HG03139 (cell line): Measurements from ENCODE around the gene FSTL4.
"Not testable (repeated sequence)": the region's sequence is repeated elsewhere in the genome, so short reads cannot be mapped to it uniquely, and the experiment has no call there.

ENCODE experiments used
- ATAC-seq: cut with Tn5 transposase; IDR thresholded peaks from one replicate; pipeline ENCODE4 v1.9.1; 2021; ENCODE audit not compliant: unreplicated experiment

FSTL4 gene

DNA sequence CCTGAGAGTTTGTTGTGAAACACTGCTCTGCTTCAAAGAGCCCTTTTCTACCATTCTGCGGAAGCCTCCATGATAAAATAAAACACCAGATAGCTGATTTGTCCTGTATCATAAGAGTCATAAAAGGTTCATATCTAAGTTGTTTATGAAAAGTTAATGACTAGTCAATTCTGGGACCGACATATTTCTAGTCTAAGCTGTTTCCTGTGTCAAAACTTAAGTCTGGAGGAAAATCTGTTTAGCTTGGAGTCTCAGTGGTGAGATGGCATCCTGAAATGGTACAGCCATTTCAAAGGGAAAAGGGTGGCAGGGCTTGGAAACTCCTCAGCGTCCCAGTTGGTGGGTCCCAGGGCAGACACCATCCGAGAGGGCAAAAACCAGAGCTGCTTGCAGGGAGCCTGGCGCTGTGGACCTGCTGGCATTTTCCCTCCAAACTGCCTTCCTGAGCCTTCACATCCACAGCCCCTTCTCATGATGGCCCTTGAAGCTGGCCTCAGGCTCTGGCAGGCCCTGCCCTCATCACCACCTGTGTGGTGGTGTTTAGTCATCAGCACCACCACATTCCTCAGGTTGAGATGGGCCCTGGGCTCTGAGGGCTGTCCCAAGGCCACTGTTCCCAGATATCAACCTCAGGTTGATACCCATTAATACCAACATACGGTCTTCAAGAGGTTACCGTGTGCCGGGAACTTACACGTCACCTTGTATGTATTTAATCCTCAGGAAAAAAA, 376.5 kb downstream of the FSTL4 start:
- no peak for ATAC-seq

DNA sequence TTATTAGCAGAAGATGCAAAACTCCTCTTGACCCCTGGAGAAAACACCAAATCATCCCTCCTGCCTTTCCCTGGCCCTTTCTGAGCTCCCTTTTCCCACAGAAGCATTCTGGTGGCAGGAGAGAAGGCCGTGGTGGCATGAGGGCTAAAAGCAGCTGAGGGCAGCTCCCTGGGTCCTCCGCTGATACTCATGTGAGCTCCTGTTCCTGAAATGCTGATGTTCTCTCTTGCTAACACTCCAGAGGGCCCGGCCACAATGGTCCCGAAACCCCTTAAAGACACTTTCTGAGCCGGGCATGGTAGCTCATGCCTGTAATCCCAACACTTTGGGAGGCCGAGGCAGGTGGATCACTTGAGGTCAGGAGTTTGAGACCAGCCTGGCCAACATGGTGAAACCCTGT, 377.4 kb downstream of the FSTL4 start:
- no peak for ATAC-seq

DNA sequence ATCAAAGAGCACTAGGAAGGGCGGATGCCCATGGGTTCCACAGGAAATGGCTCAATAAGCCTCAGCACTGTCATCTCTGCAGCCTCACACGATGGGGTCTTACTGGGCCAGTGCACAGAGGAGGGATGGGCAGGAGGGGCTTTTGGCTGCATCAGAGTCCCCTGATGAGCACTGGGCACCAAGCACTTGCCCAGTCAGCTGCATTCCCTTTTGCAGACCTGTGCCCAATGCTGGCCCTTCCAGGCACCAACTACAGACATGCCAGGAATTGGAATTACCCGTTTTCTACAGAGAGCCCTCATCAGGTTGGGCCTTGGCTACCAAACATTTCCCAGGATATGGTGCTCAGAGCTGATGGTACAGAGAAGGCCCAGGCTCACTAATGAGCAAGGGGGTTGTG, 378.1 kb downstream of the FSTL4 start:
- no peak for ATAC-seq

DNA sequence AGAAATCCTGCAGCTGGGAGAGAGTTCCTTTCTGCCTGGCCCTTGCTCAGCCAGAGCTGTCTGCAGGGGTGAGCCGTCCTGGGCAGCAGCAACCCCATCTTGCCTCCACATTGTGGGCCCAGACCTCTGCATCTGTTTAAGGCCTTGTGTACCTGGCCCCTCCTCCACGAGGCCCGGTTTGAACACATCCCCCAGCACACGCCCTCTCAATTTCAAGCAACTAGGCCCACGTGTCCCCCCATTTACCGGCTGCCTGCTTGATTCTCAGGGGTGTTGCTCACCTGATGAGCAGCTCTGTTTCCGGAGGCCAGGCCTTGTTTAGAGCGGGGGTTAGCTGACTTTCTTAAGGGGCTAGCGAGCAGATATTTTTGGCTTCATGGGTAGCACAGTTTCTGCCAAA, 378.7 kb downstream of the FSTL4 start:
- no peak for ATAC-seq

DNA sequence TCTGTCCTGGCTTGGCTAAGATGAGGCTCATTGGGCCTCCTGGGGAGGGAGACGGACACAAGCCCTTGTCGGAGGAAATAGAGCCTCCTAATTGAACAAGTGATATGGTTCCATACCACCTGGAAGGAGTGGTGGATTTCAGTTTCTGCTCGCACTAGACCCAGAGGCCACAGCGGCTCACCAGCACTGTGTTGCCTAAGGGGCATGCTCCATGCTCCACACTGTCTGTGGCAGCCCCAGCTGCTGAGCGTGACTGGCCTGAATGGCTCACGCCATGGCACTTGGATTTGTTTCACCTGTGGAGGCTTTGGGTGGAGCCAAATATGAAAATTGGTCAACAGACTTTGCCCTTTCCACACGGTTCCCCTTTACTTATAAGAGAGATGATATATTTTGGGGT, 379.4 kb downstream of the FSTL4 start:
- ATAC-seq: no peak

DNA sequence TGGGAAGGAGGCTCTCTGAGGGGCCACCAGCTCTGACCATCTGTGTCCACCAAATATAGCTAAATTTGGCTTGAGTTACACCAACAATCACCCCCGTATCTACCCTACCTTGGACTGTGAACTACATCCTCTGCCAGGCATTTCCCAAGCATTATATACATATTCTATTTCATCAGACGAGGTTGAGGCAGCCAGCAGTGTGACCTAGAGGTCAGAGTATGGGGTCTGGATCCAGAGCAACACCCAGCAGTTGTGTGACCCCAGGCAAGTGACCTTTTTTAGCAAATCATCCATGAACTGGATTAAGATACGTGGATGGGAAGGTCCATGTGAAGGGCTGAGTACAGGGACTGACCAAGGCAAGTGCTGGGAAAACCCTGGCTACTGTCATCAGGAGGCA, 379.9 kb downstream of the FSTL4 start:
- no peak for ATAC-seq

DNA sequence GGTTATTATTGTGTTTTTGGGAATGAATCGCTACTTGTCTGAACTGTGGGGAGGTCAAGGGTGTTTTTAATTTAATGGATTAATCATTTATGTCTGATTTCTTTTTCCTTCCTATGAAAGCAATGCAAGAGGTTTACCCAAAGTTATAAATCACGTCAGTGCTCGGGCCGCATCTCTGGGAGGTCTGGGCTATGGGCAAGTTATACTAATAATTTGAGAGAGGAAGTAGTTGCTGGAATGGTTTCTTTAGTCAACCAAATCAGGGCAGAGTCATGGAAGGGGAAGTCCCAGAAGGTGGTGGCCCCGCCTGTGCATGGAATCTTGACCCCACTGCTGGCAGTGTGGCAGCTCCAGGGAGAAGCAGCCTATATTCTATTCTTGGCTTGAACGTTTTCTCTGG, 380.3 kb downstream of the FSTL4 start:
- ATAC-seq: no peak

DNA sequence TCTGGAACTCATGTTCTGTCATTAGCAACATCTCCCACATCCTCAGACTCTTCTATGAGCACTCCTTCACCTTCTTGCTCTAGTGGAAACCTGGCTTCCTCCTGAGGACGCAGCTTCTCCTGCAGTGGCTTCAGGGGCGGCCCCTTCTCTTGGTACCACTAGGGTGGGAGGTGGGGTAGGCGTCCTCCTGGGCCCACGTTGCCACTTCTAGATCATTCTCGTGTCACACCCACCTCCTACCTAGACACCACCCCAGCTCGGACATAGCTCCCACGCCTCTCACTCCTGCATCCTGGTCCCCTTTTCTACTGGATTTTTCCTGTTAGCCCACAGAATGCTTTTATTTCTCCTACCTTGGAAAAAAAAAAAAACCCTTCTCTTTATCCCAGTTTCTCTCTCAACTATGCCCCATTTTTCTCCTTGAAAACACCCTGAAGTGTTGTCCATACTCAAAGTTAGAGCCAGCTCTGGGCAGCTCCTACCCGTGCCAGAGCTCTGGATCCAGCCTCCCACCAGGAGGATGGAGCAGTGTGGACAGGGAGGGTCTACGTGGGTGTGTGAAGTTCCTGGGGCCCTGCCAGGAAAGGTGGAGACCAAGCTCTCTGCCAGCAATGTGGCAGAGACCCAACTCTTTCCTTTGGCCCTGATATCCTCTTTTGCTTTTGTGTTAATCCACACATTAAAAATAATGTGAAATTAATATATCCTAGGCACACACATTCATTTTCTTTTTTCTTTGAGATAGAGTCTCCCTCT, 381.3 kb downstream of the FSTL4 start:
- ATAC-seq: no peak

DNA sequence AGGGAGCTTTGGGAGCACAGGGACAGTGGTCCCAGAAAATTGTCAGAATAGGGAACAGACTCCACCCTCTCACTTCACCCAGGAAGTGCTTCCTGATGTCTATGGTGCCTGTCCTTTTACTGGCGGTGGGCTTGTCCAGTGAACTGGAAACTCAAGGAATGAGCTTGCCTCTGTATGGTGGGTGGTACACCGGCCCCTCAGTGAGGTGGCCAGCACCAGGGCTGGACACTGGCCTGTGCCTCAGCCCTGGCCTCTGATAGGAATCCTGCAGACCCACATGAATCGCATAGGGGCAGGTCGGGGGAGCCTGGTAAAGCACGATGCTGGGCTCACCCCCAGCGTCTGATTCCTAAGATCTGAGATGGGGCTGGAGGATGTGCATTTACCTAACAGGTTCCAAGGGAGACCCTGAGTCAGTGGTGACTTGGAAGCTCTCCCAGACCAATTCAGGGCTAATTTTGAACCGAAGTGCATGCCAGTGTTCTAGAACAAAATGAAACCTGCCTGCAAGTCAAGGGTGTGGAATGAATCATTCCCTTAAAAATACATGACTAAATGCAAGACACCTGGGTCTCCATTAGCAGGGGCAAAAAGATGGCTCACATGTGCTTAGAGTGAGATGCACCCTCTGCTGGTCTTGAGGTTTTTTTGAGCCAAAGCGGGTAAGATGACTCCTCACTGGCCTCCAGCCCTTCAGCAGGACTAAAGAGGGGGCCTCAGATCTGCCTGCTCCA, 382.2 kb downstream of the FSTL4 start:
- ATAC-seq: no peak

DNA sequence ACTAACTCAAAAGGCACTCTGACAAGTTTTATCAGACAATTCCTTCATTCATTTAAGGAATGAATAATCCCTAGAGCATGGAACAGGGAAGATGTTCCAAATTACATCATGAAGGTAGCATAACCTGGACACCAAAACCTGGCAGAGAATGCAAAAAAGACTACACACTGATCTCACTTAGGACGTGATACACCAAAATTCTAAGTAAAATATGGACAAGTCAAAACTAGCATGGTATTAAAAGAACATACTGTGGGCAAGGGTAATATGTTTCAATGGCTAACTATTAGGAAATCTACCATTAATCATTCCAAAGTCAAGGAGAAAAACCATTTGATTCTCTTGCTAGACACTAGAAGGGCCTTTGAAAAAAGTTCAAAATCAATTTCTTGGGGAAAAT, 384.0 kb downstream of the FSTL4 start:
- no peak for ATAC-seq

DNA sequence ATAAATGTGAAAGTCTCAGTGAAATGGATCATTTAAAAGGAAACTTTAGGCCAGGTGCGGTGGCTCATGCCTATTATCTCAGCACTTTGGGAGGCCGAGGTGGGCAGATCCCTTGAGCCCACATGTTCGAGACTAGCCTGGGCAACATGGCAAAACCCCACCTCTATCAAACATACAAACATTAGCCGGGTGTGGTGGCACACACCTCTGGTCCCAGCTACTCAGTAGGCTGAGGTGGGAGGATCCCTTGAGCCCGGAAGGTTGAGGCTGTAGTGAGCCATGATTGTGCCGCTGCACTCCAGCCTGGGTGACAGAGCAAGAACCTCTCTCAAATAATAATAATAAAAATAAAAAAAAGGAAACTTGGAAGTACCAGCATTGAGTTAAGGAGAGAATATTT, 384.4 kb downstream of the FSTL4 start:
- ATAC-seq: no peak

DNA sequence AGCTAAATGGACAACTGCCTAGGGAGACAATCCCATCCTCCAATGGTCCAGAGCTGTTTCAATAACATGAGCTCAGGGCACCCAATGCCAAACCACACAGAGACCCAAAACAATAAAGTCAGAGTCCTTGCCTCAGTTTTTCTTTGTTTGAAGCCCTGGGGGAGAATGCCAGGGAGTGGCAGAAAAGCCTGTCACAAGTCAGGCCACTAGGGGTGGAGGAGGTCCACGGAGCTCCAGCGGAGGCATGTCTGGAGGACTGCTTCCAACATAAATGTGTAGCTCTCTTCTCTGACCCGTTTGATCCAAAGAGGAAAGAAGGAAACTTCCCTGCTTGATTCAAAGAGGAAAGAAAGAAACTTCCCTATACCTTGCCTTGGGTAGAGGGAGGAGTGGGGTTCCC, 385.3 kb downstream of the FSTL4 start:
- ATAC-seq: no peak

DNA sequence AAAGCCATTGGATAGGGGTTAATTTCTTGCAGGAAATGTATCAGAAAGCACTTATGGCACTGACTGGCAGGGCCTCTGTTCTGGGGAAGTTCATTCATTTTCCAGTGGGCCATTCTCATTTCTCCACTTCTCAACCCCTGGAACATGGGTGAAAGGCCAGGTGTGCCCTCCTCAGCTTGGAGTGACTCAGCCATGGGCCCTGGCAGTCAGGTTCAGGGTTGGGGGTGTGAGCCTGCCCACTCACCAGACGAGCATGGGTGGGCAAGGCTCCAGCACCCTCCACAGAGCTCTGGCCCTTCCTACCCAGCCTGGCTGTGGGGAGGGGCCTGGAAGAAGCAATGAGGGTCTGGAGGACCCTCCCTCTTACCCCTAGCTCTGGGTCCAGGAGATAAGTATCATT, 386.2 kb downstream of the FSTL4 start:
- no peak for ATAC-seq

DNA sequence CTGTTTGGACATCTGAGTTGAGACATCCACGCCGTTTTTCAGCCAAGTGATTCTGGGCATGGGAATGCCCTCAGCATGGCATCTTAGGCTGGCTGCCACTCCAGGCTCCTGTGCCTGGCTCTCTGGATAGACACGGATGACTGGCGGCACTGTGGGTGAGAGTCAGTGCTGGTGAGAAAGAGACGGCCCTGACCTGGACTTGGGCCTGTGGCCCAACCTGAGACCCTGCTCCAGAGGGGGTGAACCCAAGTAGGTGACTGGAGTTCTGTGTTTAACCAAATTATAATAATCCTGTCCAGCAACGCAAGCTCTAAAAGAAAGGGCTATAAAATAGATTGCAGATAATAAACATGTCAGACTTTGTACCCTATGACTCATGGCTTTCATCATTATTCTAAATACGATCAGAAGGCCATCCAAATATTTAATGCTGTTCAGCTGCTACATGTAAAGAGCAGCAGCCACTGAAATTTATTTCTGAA, 386.6 kb downstream of the FSTL4 start:
- ATAC-seq: no peak

DNA sequence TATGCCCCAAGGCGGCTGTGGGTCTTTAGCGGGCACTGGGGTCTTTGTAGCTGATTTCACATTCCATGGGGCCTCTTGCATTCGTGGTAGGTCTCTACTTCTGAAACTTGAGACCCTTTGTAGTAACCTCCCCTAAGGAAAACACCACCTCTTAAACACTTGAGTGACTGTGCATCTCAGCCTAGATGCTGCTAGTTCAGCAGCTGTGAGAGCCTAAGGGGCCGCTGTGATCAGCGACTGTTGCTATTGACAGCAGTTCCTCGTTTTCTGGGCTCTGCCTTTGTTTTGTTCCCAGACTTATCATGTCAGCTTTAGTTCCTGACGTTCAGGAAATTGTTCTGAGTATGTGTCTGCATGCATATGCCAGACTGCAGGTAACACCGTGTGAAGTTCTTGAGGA, 389.4 kb downstream of the FSTL4 start:
- no peak for ATAC-seq

DNA sequence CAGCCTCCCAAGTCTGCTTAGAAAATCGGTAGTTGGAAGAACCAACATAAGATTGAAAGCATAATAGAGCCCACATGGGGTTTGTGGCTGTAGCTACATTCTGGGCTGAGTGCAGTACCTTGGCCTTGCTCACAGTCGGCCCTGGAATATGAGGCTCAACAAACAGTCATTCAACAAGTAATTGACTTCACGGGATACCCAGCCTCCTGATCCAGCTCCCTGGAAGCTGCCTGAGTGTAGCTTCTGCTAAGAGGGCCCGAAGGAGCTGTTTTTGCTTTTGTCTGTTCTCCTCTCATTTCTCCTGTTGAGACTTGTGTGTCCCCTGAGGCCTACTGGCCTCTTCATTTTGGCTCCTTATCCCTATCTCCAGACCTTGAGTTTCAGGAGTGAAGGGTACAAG, 389.8 kb downstream of the FSTL4 start:
- ATAC-seq: no peak

DNA sequence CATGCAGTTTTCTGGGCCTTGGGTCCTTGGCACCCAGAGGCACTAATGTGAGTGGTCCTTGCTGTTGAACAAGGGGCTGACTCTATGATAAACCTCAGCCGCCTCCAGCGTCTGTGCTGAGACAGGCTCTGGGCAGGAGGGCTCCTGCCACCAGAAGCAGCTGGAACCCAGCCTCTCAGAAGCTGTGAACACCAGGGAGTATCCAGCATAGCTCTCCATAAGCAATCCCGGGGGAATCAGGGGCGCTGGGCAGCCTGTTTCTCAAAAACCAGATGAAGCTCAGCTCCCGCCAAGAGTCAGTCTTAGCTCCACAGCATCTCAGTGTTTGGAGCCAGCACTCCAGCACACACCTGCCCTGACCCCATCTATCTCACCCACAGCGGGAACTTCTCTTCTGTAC, 390.3 kb downstream of the FSTL4 start:
- ATAC-seq: no peak

DNA sequence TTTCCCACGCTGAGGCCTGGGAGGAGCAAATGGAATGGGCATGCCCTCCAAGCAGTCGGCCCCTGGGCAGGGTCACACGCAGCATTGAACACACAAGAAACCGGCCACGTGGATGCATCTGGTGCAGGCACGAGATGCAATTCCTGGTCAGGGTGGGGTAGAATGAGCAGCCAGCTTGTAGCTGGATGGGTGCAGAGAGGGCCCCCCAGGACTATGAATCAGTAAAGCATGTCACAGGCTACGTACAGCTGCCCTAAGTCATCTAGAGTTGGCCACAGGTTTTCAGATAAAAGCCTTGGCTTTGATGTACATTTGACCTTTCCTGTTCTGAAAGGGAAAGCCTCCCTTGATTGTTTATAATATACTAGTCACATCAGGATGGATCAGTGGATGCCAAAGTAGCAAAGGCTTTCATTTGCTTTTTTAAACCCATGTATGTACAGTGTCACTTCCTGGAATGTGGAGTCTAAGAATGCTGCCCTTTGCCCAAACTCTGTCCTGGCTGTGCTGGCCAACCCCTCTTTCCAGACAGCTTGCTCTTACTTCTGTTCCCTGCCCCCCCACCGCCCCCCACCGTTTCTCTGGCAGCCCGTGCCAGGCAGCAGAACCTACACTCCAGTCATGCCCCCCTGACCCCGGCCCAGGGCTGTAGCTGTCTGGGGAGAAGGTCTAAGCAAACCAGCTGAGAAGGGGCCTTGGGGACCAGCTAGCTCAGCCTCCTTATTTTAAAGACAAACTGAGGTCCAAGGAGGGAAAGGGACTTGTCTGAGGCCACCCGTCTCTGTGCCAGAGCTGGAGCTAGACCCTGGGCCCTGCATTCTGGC, 391.3 kb downstream of the FSTL4 start:
- no peak for ATAC-seq

DNA sequence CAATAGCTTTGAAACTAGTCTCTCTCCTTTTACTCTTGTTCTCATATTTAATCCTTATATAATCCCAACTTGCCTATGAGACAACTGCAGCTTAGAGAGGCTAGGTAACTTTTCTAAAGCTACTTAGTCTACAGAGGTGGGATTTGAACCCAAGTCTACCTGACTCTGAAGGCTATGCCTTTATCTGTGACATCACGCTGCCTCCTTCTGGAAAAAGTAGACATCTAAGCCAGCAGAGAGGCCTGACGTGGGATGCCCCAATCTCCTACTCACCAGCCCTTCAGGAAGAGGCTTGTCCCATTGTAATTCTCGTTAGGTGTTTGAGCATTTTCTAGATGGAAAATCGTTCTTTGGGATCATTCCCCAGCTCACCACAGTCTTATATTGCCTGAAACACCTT, 393.0 kb downstream of the FSTL4 start:
- no peak for ATAC-seq

DNA sequence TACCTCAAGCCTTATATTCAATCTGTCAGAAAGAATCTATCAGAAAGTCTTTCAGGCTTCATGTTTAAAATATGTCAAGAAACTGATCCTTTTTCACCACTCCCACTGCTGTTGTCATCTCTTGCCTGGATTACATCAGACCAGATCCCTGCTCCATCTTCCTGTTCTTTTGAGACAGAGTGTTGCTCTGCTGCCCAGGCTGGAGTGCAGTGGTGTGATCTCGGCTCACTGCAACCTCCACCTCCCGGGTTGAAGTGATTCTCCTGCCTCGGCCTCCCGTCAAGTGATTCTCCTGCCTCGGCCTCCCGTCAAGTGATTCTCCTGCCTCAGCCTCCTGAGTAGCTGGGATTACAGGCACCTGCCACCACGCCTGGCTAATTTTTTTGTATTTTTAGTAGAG, 396.2 kb downstream of the FSTL4 start:
- ATAC-seq: not testable (repeated sequence)
